Measurements from ENCODE around the gene CAP2.
A peak's percentile ranks its signal among the peaks of the same experiment; 100 is the strongest.
"Not testable (repeated sequence)": the region's sequence is repeated elsewhere in the genome, so short reads cannot be mapped to it uniquely, and the experiment has no call there.

CAP2 gene

GRCh38 chr6:17503051-17503450 is 109.7 kb downstream of the CAP2 start:
- DNase-seq (ENCODE audit: low read depth in 2 of 2), result no peak

DNA sequence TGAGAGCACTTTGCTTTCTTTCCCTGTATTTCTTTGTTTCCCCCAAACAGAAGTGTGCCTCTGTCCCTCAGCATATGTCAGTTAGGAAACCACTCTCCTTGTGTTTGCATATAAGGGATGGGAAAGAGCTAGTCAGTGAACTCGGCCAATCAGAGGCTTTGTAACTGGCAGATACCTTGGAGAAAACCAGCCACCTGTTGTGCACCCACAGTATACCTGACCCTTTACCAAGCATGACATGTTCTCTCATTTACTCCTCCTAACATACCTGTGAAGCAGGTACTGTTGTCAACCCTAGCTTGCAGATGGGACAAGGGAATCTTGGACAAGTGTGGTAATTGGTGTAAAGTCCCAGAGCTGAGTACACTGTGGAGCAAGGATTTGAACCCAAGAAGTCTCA is 110.6 kb downstream of the CAP2 start:
- DNase-seq (ENCODE audit: low read depth in 2 of 2), result no peak

DNA sequence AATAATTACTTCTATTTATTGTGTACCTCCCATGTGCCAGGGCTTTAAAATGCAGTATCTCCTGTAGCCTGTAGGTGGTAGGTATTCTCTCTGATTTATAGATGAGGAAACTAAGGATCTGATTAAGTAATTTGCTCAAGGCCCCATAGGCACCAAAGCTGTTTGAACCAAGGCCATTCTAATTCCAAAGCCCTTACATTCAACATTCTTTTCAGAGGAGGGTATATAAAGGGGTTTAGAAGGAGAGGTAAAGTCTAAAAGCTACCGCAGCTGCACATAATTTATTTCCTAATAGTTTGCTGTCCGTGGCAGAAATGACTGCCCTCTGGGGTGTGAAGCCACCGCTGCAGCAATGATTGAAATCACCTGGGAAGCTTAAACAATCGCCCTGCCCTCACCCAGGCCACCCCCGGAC is 111.7 kb downstream of the CAP2 start:
- DNase-seq (ENCODE audit: low read depth in 2 of 2), result no peak

GRCh38 chr6:17505767-17506280 is 112.4 kb downstream of the CAP2 start:
- DNase-seq (ENCODE audit: low read depth in 2 of 2), result no peak

- no peak for DNase-seq (ENCODE audit: low read depth in 2 of 2)
These were observed 113.1 kb downstream of the CAP2 start for GRCh38 chr6:17506531-17506930.

DNA sequence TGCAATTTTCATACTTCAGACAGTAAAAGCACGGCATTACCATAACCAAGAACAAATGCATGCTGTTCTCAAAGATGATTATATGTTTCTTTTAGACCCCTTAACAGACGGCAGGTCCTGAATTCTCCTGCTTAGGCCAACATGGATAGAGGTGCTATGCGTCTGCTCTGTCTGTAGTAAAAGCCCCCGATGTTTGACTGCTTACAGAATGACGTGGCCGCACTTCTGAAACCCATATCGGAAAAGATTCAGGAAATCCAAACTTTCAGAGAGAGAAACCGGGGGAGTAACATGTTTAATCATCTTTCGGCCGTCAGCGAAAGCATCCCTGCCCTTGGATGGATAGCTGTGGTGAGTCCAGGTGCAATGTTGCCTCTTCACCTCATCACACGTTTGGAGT is 113.6 kb downstream of the CAP2 start:
- DNase-seq (ENCODE audit: low read depth in 2 of 2), result no peak

- no peak for DNase-seq (ENCODE audit: low read depth in 2 of 2)
These were observed 117.7 kb downstream of the CAP2 start for GRCh38 chr6:17511084-17511483.

GRCh38 chr6:17511580-17511979 is 118.2 kb downstream of the CAP2 start:
- DNase-seq (ENCODE audit: low read depth in 2 of 2), result no peak

DNA sequence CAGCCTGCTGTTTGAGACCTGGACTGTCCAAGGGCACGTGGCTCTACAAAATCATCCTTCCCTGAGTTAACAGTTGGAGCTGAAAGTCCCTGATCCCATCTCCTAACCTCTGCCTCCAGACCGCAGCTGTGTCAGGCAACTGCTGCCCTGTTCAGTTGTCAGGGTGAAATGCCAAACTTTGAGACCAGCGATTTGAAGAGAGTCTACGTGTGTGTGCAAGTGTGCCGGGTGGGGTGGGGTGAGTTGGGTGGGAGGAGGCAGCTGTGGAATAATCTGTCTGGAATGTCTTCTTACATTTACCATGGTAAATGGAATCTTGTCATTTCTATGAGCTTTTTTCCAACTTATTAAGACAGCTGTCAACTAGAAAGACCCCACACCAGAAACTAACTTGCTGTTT is 125.7 kb downstream of the CAP2 start:
- no peak for DNase-seq (ENCODE audit: low read depth in 2 of 2)

GRCh38 chr6:17525637-17526036 is 132.2 kb downstream of the CAP2 start:
- DNase-seq (ENCODE audit: low read depth in 2 of 2), result no peak

DNA sequence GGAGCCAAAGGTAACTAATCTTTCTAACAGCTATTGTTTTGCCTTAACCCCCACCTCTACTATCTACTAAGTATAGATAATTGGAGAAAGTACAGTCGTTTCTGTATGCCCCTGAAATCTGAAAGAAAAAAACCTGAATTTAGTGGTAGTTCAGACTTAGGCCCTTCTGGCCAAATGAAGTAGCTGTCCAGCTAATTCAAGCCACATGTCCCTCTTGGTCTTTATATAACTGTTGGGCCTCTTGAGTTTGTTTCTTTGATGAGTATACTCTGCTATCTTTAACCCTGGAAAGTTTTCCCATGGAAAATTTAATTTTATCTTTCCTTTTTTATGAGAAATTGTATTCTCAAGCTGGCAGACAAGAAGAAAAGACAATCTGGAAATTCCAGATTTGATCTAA is 133.7 kb downstream of the CAP2 start:
- no peak for DNase-seq (ENCODE audit: low read depth in 2 of 2)

- DNase-seq (ENCODE audit: low read depth in 2 of 2), result no peak
These were observed 137.0 kb downstream of the CAP2 start for GRCh38 chr6:17530321-17530835.

DNA sequence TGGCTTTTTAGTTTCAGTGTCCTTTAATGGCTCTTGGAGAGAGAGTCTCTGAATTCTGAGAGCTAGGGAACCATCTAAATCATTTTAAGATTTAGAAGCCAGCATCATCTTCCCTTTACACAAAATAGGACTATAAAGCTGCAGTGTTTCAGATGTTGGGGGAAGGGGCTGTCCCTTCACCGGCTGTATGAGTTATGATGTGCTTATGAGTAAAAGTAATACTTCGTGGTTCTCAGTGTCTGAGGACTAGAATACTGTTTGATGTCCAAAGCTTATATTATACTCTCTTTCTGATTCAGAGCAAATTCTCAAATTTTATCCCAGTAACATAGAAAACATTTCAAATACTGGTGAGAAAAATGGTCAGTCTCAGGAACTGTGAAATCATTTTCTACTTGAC is 143.2 kb downstream of the CAP2 start:
- DNase-seq (ENCODE audit: low read depth in 2 of 2), result peak; percentile 6

DNA sequence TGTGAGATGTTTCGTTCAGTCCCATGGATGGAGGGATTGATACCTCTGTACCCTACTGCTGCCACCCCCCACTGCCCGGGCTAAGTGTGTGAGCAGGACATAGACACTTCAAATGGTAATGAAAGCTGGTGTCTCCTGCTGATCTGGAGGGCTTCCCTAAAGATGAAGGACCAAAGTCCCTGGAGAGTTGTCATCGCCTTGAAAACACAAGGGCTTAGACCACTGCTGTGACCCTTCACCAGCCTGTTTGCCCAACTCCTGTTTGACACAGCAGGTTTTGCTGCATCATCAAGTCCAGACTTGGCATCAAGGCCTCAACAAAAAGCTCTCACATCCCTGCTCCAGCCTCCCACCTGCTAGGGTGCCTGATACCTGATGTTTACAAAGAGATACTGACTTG is 148.8 kb downstream of the CAP2 start:
- no peak for DNase-seq (ENCODE audit: low read depth in 2 of 2)

DNA sequence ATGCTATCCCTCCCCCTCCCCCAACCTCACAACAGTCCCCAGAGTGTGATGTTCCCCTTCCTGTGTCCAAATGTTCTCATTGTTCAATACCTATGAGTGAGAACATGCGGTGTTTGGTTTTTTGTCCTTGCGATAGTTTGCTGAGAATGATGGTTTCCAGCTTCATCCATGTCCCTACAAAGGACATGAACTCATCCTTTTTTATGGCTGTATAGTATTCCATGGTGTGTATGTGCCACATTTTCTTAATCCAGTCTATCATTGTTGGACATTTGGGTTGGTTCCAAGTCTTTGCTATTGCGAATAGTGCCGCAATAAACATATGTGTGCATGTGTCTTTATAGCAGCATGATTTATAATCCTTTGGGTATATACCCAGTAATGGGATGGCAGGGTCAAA is 152.3 kb downstream of the CAP2 start:
- DNase-seq (ENCODE audit: low read depth in 2 of 2), result not testable (repeated sequence)

GRCh38 chr6:17551383-17551958 is 158.1 kb downstream of the CAP2 start:
- DNase-seq (ENCODE audit: low read depth in 2 of 2), result no peak

- DNase-seq (ENCODE audit: low read depth in 2 of 2), result no peak
These were observed 159.5 kb downstream of the CAP2 start for GRCh38 chr6:17552861-17553260.

DNA sequence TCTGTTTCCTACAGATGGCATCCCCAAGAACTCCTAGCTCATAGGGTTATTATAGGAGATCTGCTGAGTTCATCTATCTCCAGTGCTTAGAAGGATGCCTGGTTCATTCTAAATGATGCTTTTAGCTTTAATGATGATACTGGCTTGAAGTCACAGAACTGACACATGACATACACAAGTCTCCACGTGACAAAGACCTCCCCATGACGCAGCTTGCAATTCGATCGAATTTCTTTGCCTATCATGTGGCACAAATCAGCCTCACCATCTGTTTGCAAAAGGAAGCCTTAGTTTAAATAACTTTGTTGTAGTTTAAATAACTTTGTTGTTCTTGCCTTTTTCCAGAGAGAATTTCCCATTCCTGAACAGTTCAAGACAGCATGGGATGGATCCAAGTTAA is 162.6 kb downstream of the CAP2 start:
- DNase-seq (ENCODE audit: low read depth in 2 of 2), result no peak

- no peak for DNase-seq (ENCODE audit: low read depth in 2 of 2)
These were observed 169.2 kb downstream of the CAP2 start for GRCh38 chr6:17562636-17563035.

DNA sequence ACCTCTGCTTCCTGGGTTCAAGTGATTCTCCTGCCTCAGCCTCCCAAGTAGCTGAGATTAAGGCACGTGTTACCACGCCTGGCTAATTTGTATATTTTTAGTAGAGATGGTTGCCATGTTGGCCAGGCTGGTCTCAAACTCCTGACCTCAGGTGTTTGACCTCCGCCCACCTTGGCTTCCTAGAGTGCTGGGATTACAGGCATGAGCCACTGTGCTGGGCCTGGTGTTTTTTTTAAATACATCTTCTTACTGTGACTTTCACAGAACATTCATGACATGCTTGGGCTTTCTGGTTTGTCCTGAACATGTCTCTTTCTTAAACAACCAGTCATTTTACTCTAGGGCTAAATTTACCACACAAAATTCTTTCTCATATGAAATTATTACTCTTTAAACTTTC is 172.0 kb downstream of the CAP2 start:
- no peak for DNase-seq (ENCODE audit: low read depth in 2 of 2)

GRCh38 chr6:17574866-17575560 is 181.6 kb downstream of the CAP2 start:
- DNase-seq (ENCODE audit: low read depth in 2 of 2), result no peak

DNA sequence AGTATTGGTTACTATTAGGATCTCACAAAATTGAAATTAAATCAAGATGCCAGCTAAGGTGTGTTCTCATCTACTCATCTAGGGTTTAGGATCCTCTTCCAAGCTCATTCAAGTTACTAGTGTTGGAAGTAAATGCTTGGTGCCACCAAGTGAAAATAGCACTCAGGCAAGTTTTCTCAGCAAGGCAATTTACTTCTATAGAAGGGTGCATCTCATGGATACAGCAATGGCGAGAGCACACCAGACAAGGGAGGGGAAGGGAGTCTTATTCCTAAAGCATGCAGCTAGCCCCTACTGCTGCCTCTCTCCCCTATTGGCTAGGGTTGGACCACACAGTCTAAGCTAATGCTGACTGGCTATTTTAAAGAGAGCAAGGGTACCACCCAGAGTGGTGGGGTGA is 183.7 kb downstream of the CAP2 start:
- DNase-seq (ENCODE audit: low read depth in 2 of 2), result no peak

DNA sequence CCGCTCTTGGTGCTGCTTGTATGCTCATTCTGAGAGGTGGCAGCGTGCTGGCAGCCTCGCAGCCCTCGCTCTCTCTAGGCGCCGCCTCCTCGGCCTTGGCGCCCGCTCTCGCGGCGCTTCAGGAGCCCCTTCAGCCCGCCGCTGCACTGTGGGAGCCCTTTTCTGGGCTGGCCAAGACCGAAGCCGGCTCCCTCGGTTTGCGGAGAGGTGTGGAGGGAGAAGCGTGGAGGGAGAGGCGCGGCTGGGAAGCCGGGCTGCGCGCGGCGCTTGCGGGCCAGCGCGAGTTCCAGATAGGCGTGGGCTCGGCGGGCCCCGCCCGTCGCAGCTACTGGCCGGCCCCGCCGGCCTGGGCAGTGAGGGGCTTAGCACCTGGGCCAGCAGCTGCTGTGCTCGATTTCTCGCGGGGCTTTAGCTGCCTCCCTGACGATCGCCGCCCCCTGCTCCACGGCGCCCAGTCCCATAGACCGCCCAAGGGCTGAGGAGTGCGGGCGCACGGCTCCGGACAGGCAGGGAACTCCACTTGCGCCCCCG is 187.2 kb downstream of the CAP2 start:
- DNase-seq (ENCODE audit: low read depth in 2 of 2), result peak in 1 of 2 donors; percentile 28

All from stimulated activated CD4-positive, alpha-beta T cell treated with anti-CD3 and anti-CD28 coated beads, Interleukin-4, amount 100 ng/mL, for 48 hours (primary cell).